ENCODE results near the gene POLR3K.
"Not testable (repeated sequence)": the region's sequence is repeated elsewhere in the genome, so short reads cannot be mapped to it uniquely, and the experiment has no call there.

The POLR3K gene

DNA sequence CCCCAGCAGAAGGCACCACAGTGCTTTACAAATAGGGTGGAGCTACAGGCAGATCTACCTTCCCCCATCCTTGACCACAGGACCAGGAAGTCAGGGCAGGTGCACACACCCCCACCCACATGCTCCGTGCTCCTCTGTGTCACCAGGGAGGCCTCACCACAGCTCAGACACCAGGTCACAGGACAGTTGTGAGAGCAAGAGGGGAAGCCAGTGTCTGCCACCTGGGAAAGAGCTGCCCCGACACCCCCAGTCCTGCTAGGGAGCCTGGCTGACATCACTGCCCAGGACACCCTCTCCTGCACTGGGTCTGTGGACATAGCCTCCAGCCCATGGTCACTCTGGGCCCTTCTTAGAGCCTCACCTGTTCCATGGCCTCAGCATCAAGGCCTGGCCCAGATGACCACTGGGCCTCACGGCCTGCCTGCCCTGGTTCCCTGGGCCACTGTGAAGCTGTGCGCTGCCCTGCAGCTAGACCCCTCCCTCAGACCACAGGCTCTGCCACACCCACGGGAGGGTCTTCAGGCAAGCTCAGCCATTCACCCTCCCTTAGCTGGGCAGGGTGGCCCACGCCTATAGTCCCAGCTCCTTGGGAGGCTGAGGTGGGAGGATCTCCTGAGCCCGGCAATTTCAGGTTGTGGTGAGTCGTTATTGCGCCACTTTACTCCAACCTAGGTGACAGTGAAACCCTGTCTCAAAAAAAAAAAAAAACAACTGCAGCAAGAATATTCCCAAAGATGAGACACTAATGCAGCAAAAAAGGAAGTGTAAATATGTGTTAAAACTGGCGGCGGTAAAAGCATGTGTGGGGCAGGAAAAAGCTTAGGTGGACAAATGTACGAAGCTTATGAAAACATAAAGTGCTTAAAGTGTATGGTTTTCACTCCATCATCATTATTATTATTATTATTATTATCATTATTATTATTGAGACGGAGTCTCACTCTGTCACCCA is 14.2 kb downstream of the POLR3K start:
- H3K27ac ChIP-seq = peak overlapping the region; percentile 7; the same call in 1 of the 2 replicates
- CTCF ChIA-PET = interaction anchor here (0.7 kb wide), 1 partner anchor 27 kb away, joined by 3 read pairs; no protein-coding TSS in a partner anchor
- no peak for DNase-seq (ENCODE audit: low spot score)
- POLR2A ChIA-PET (ENCODE audit: low non-redundant PET) = no interaction called here
- TF ChIP-seq CTCF (conservative IDR thresholded peaks at IDR 0.05; ENCODE audit: low read depth) = no peak

- POLR2A ChIA-PET (ENCODE audit: low non-redundant PET); H3K27ac ChIP-seq; DNase-seq (ENCODE audit: low spot score); CTCF ChIA-PET: not testable (repeated sequence)
Observed at GRCh38 chr16:38206-38605, 15.2 kb downstream of the POLR3K start.

- no peak overlapping the region for H3K27ac ChIP-seq
- TF ChIP-seq CTCF (conservative IDR thresholded peaks at IDR 0.05; ENCODE audit: low read depth) = no peak
- CTCF ChIA-PET = interaction anchor here (0.7 kb wide), 1 partner anchor 268 kb away, joined by 4 read pairs; no protein-coding TSS in a partner anchor
- POLR2A ChIA-PET (ENCODE audit: low non-redundant PET) = no interaction called here
- no peak for DNase-seq (ENCODE audit: low spot score)
Observed at GRCh38 chr16:37511-37910, 15.9 kb downstream of the POLR3K start.

DNA sequence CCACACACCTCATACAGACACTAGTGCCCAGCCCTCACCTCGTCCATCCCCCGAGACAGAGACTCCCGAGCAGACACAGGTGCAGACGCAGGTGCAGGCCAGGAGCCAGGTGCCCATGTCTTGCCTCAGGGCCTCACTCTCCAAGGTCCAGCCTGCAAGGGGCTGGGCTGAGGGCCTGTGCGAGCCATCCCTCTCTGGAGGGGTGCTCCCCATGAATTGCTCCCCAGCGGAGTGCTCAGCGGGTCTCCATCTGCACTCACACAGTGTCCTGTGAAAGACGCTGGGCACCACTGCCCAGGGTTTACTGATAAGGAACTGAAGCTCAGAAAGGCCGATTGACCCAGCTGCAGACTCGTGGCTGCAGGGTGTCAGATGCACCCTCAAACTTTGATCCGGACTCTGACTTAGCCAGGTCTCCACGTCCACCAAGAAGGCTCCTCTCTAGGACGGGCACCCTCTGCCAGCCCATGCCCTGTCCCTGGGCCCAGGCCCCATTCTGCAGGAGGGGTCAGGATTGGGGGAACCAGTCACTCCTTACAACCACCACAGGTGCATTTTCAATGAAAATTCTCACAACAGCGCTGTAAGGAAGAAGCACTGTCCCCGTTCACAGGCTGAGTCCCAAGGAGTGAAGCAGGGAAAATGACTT is 16.9 kb downstream of the POLR3K start:
- H3K27ac ChIP-seq = no peak overlapping the region
- TF ChIP-seq CTCF (conservative IDR thresholded peaks at IDR 0.05; ENCODE audit: low read depth) = no peak
- no peak for DNase-seq (ENCODE audit: low spot score)
- ChIA-PET POLR2A (ENCODE audit: low non-redundant PET) (no interaction called here), CTCF (no interaction called here)

GRCh38 chr16:35678-36305 is 17.6 kb downstream of the POLR3K start:
- ChIA-PET CTCF (no interaction called here), POLR2A (ENCODE audit: low non-redundant PET) (no interaction called here)
- no peak for TF ChIP-seq CTCF (conservative IDR thresholded peaks at IDR 0.05; ENCODE audit: low read depth)
- H3K27ac ChIP-seq = no peak overlapping the region
- no peak for DNase-seq (ENCODE audit: low spot score)

DNA sequence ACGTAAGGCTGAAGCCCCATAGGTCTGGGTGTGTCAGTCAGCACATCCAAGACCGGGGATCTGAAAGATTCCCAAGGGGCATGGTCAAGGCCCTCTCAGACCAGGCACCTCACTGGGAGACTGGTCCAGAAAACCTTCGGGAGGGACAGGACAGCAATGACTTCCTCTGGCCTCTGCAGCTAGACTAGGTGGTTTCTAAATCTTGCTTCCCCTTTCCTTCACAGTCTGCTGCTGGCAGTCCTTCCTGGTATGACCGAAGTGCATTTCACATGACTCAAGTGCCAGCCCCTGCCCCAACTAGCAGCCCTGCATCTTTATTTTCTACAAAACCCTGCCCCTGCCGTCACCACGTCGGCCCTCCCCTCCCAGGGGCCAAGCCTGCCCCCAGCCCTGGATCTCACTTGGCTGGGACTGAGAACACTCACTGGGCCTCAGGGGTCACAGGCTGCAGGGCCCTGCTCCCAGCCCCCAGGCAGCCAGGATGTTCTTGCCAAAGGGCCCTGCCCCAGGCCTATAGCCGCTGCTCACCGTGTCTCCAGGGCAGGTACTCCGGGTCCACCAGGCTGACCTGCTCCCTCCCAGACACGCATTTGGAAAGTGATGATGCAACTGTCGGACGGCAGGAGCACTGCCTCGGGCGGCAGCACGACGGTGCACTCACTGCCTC is 18.3 kb downstream of the POLR3K start:
- H3K27ac ChIP-seq = no peak overlapping the region
- TF ChIP-seq CTCF (conservative IDR thresholded peaks at IDR 0.05; ENCODE audit: low read depth) = no peak
- ChIA-PET POLR2A (ENCODE audit: low non-redundant PET) (no interaction called here), CTCF (no interaction called here)
- DNase-seq (ENCODE audit: low spot score) = no peak
